CD14-positive monocyte (primary cell): ENCODE measurements around the gene FFAR2. TPM values are rescaled to one million over a fixed set of nuclear protein-coding genes. Genes with fewer than 3 reads are reported as not detected.
A peak's percentile ranks its signal among the peaks of the same experiment; 100 is the strongest.

Experiments
- DNase-seq, 3 donors: peaks; one replicate each; pipeline ENCODE4 v3.0.0-alpha.2; 2011 to 2022
- H2AFZ ChIP-seq: 2 replicates; pipeline ENCODE4 v1.6.0; 2012; ENCODE audit warnings: mild to moderate bottlenecking, low read depth, low read length, inconsistent platforms; ENCODE audit not compliant: insufficient read depth, poor library complexity, severe bottlenecking
- H3K27ac ChIP-seq, 2 donors: 1 replicate in 1 of 2; 2 replicates in 1 of 2; pipeline ENCODE4 v1.5.1; 2012 to 2013; ENCODE audit warnings: low read length in 2 of 2, control low read depth in 1 of 2, inconsistent platforms in 1 of 2, low read depth in 1 of 2, mild to moderate bottlenecking in 1 of 2
- H3K27me3 ChIP-seq, 2 donors: one replicate each; pipeline versions ENCODE4 v1.6.0 to v1.6.1; 2011 to 2013; ENCODE audit warnings: low read length in 2 of 2; ENCODE audit not compliant: control insufficient read depth in 2 of 2, insufficient read depth in 2 of 2
- H3K36me3 ChIP-seq, 2 donors: replicated peaks in 1 of 2; 1 replicate in 1 of 2; 2 replicates in 1 of 2; pipeline versions ENCODE4 v1.5.1 to v1.6.1; 2012 to 2013; ENCODE audit warnings: low read length in 2 of 2, control low read depth in 1 of 2, inconsistent platforms in 1 of 2, mild to moderate bottlenecking in 1 of 2; ENCODE audit not compliant: insufficient read depth in 2 of 2, control insufficient read depth in 1 of 2
- H3K4me1 ChIP-seq, 2 donors: 1 replicate in 1 of 2; 2 replicates in 1 of 2; pipeline versions ENCODE4 v1.5.1 to v1.6.1; 2012 to 2013; ENCODE audit warnings: low read length in 2 of 2, control low read depth in 1 of 2, inconsistent platforms in 1 of 2, mild to moderate bottlenecking in 1 of 2, moderate library complexity in 1 of 2; ENCODE audit not compliant: insufficient read depth in 2 of 2, control insufficient read depth in 1 of 2
- H3K4me2 ChIP-seq: replicated peaks from 2 replicates; pipeline ENCODE3; 2012; ENCODE audit warnings: low read length, moderate library complexity, mild to moderate bottlenecking; ENCODE audit not compliant: poor library complexity, severe bottlenecking; ENCODE audit errors: extremely low read depth
- H3K4me3 ChIP-seq, 3 experiments: fragments of 200-600 bp in 1 of 3; sonication (generic) in 1 of 3; replicated peaks in 1 of 3; 1 replicate in 2 of 3; 2 replicates in 1 of 3; pipeline ENCODE4 v1.5.1; 2011 to 2013; ENCODE audit warnings: low read length in 3 of 3, mild to moderate bottlenecking in 3 of 3, control low read depth in 2 of 3, low read depth in 2 of 3, inconsistent platforms in 1 of 3, moderate library complexity in 1 of 3
- H3K79me2 ChIP-seq: 2 replicates; pipeline ENCODE4 v1.6.0; 2012; ENCODE audit warnings: mild to moderate bottlenecking, control low read depth, inconsistent platforms, low read length, moderate library complexity; ENCODE audit not compliant: insufficient read depth
- H3K9ac ChIP-seq: 2 replicates; pipeline ENCODE4 v1.6.0; 2017; ENCODE audit warnings: low read length, mild to moderate bottlenecking; ENCODE audit not compliant: insufficient read depth, poor library complexity, severe bottlenecking
- H3K9me3 ChIP-seq, 2 donors: replicated peaks in 1 of 2; 1 replicate in 1 of 2; 2 replicates in 1 of 2; pipeline versions ENCODE4 v1.5.1 to v1.6.1; 2012 to 2013; ENCODE audit warnings: low read length in 2 of 2, control low read depth in 1 of 2; ENCODE audit not compliant: control insufficient read depth in 1 of 2, insufficient read depth in 1 of 2
- H4K20me1 ChIP-seq: 2 replicates; pipeline ENCODE4 v1.6.0; 2012; ENCODE audit warnings: mild to moderate bottlenecking, low read length, control low read depth, moderate library complexity; ENCODE audit not compliant: insufficient read depth
- H3K27ac Mint-ChIP-seq, 7 donors: one replicate each; pipeline ENCODE4 v1.8.0; 2020; ENCODE audit warnings: mild to moderate bottlenecking in 7 of 7, mixed read lengths in 7 of 7, moderate library complexity in 6 of 7, inconsistent platforms in 2 of 7
- H3K27me3 Mint-ChIP-seq, 3 donors: one replicate each; pipeline ENCODE4 v1.8.0; 2021 to 2022; ENCODE audit warnings: low read depth in 3 of 3, mild to moderate bottlenecking in 3 of 3, mixed read lengths in 3 of 3, moderate library complexity in 3 of 3, inconsistent platforms in 1 of 3
- H3K36me3 Mint-ChIP-seq, 2 donors: one replicate each; pipeline ENCODE4 v1.8.0; 2020; ENCODE audit warnings: mixed read lengths in 2 of 2, inconsistent platforms in 1 of 2, mild to moderate bottlenecking in 1 of 2
- H3K4me1 Mint-ChIP-seq: one replicate; pipeline ENCODE4 v1.8.0; 2020; ENCODE audit warnings: mild to moderate bottlenecking, mixed read lengths
- H3K4me3 Mint-ChIP-seq, 2 donors: one replicate each; pipeline ENCODE4 v1.8.0; 2020; ENCODE audit warnings: mild to moderate bottlenecking in 2 of 2, mixed read lengths in 2 of 2, moderate library complexity in 1 of 2
- H3K9me3 Mint-ChIP-seq, 7 donors: one replicate each; pipeline ENCODE4 v1.8.0; 2020 to 2022; ENCODE audit warnings: mixed read lengths in 7 of 7, mild to moderate bottlenecking in 6 of 7, moderate library complexity in 6 of 7, inconsistent platforms in 2 of 7
- CTCF ChIP-seq: fragments of 200-600 bp; IDR thresholded peaks from one replicate; pipeline ENCODE4 v1.8.0; 2022; ENCODE audit warnings: antibody characterized with exemption, mild to moderate bottlenecking
- WGBS: methylation state at CpG from one replicate; pipeline ENCODE4 v1.1.5; 2013; ENCODE audit warnings: missing lambda C conversion rate; ENCODE audit not compliant: insufficient coverage; 5-methylcytosine and 5-hydroxymethylcytosine counted together
- intact Hi-C, 2 donors: fragments of 100-400 bp; cut with micrococcal nuclease; formaldehyde crosslinking; loops; one replicate each; pipeline versions ENCODE4 v1.15.0 to v1.15.1; 2023
- polyA plus RNA-seq, 3 donors: library from polyadenylated mRNA; depleted of rRNA in 1 of 3; unstranded in 2 of 3; stranded (reverse) in 1 of 3; fragments of 300-500 nt in 2 of 3; fragments of >200 nt in 1 of 3; fragmentation: Illumina TruSeq in 2 of 3; gene quantifications; 1 replicate in 2 of 3; 2 replicates in 1 of 3; pipeline ENCODE4 v1.2.3, GENCODE V29; 2012 to 2021

FFAR2 gene
- polyA plus RNA-seq, 3 donors = 5.7 to 38.7 (median 10.8) TPM

- Histone ChIP-seq H3K9me3 (no peaks in the 10 kb centered on the region), H3K4me2 (no peak overlapping the region), H3K36me3 (no peaks in the 10 kb centered on the region), H3K4me3 (no peak overlapping the region), H3K27ac (no peak overlapping the region), H2AFZ (no peak overlapping the region), H3K4me1 (peaks cover 7 to 14% of the 10 kb centered on the region in 2 donors), H4K20me1 (no peaks in the 10 kb centered on the region), H3K27me3 (peaks cover 0 to 13% of the 10 kb centered on the region in 2 donors), H3K79me2 (no peaks in the 10 kb centered on the region), H3K9ac (no peak overlapping the region)
- Mint-ChIP-seq H3K4me1 (peaks cover 16% of the 10 kb centered on the region), H3K4me3 (peak overlapping the region in 1 of 2 donors; percentile 17), H3K36me3 (no peaks in the 10 kb centered on the region), H3K27me3 (peaks cover 25 to 38% (median 27%) of the 10 kb centered on the region in 3 donors), H3K9me3 (peaks cover 0 to 3% (median 0%) of the 10 kb centered on the region in 7 donors), H3K27ac (peak overlapping the region in 2 of 7 donors; percentile 30 to 50)
- no peak for DNase-seq
- intact Hi-C loops = no loop called here
- WGBS = 100% methylated on average over 2 of the region's 3 CpGs
- TF ChIP-seq CTCF = no peak
Measured at GRCh38 chr19:35414442-35414841, 33.6 kb upstream of the FFAR2 start.

DNA sequence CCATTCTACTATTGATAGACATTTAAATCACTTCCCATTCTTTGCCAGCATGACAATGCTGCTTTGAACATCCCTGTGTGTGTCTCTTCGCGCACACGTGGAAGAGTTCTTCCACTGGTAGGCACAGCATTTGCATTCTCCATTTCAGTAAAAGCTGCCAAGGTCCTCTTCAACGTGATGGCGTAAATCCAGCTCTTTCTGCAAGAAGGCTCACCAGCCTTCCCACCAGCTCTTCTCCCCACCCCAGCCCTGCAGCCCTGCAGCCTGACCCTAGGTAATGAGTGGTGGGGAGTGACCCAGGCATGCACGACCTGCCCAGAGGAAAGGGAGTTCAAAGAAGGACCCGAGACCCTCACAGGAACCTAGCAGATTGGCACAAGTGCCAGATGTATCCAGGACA, 31.7 kb upstream of the FFAR2 start:
- H3K4me1 Mint-ChIP-seq = peaks cover 27% of the 10 kb centered on the region
- H3K36me3 Mint-ChIP-seq = no peaks in the 10 kb centered on the region
- WGBS = 75% methylated on average over 3 of the region's 7 CpGs
- Histone ChIP-seq H3K36me3 (no peaks in the 10 kb centered on the region), H3K9ac (no peak overlapping the region), H3K9me3 (no peaks in the 10 kb centered on the region), H4K20me1 (no peaks in the 10 kb centered on the region), H3K27ac (no peak overlapping the region), H3K79me2 (no peaks in the 10 kb centered on the region), H3K4me3 (no peak overlapping the region), H3K27me3 (peaks cover 0 to 13% of the 10 kb centered on the region in 2 donors), H2AFZ (no peak overlapping the region), H3K4me1 (peaks cover 13 to 21% of the 10 kb centered on the region in 2 donors), H3K4me2 (no peak overlapping the region)
- intact Hi-C loops = loop anchor here in 1 of 2 donors (5.0 kb wide), 2 partner anchors 56 to 64 kb away; no protein-coding TSS in a partner anchor
- H3K27me3 Mint-ChIP-seq = peaks cover 22 to 37% (median 29%) of the 10 kb centered on the region in 3 donors
- no peak overlapping the region for H3K27ac Mint-ChIP-seq
- no peak for TF ChIP-seq CTCF
- H3K4me3 Mint-ChIP-seq = no peak overlapping the region
- no peak for DNase-seq
- H3K9me3 Mint-ChIP-seq = peaks cover 0 to 3% (median 0%) of the 10 kb centered on the region in 7 donors
